Measurements from ENCODE around the gene TOP3B.
"Not testable (repeated sequence)": the region's sequence is repeated elsewhere in the genome, so short reads cannot be mapped to it uniquely, and the experiment has no call there.

The TOP3B gene

DNA sequence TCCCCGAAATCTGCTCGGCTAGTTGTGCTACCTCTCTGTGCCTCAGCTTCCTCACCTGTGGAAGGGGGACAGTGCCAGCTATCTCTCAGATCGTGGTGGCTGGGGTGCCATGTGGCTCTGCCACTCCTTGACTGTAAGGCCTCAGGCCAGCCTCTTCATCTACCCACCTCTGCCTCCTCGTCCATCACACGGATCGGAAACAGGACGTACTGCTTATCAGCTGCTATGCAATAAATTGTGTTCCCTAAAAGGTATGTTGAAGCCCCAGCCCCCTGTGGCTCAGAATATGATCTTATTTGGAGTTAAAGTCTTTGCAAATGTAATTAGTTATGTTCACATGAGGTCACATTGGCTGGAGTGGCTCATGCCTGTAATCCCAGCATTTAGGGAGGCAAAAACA is 37.7 kb downstream of the TOP3B start:
- no peak for DNase-seq (ENCODE audit: low spot score)

DNA sequence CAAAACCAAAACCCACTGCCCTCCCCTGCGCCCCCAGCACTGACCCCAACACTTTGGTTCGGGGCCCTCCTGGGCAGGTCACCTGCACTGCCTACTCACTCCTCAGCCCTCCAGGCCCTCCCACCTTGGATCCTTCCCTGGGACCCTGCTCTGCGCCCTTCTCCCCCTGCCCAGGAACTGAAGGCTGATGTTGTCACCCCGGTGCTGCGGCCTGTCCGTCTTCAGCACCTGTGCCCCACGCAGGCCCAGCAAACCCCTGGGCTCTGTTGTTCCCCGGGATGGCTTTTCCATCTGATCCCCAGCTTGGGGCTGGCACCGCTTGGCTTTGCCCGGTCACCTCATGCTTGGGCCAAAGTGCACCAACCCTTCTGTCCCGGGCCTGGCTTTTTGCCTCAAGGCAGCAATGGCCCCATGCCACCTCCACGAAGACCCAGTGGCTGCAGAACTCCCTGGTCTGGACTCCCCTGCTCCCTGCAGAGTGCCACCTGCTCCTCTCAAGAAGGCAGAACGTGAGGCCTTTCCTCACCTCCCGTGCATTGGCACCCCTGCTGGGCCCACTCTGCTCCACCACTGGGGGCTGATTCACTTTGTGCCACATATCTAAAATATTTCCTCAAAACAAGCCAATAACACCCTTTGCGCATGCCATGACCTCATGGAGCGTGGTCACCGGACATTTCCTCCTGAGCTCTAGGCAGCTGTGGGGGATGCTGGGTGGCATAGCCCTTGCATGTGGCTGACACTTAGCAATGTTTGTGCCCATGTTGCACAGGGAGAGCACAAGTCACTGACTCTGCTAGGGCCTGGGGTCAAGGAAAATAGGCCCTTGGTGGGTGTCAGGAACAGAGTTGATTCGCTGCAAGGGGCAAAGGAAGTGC is 38.8 kb downstream of the TOP3B start:
- peak; percentile 30 for DNase-seq (ENCODE audit: low spot score)

DNA sequence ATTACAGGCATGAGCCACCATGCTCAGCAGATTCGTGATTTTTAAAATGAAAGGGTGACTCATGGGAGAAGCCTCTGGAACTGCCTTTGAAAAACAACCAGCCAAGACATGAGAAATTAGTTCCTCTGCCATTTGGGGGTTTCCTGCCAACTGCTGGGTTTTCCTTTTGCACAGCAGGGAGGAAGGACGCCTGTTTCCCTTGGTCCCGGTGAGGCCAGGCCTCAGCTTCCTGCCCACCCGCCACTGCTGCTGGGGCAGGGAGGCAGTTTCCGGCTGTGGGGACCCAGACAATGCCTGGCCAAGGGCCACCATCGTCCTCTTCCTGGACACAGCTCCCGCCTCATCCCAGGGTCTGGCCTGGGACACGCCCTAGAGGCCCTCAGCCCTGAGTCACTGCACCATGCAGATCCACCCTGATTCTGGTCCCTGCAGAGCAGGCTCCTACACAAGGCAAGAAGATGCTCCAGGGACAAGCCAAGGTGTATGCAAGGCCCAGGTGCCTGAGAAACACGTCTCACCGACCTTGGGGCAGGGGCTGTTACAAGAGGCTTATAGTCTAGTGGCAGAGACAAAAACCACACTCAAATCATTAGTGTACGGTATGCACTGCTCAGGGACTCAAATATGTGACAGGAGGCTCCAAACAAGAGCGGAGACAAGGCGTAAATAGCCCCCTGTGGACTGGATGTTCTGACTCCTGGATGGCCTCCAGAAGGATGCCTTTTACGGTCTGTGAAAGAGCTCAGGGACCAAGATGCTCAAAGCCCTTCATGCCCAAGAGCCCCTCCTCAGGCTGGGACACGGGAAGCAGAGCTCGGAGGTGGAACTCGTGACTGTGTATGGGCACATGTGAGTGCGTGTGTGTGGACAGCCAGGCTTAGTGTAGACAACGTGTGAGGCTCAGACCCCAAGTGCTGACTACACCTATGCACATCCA is 39.9 kb downstream of the TOP3B start:
- peak; percentile 98 for DNase-seq (ENCODE audit: low spot score)

DNA sequence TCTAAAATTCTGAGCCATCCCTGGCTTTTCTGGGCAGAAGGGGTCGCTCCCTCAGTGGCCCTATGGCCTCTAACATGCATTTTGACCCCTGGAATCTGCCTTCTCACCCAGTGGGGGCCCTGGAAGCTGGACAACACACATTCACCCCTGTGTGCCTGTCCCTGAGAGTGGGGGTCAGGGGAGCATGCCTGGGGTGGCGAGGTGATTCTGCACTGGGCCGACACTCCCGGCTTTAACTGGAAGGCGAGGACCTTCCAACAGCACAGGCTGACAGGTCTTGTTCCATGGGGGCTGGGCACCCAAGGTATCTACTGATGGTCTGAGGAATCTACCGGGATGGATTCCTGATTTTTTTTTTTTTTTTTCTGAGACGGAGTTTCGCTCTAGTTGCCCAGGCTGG is 40.7 kb downstream of the TOP3B start:
- DNase-seq (ENCODE audit: low spot score): no peak

DNA sequence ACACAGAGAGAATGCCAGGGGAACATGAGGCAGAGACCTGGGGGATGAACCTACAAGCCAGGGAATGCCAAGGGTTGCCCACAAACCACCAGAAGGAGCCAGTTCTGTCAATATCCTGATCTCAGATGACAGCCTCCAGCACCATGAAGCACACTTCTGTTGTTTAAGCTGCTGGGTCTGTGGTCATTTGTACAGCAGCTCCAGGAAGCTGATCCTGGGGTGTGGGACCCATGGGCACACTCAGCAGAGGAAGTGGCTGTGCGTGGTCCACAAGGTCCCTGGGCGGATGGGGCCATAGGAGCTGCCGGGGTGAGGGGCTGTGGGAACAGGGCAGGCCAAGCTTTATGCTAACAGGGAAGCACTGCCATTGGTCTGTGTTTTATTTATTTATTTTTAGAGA is 42.1 kb downstream of the TOP3B start:
- DNase-seq (ENCODE audit: low spot score): no peak

DNA sequence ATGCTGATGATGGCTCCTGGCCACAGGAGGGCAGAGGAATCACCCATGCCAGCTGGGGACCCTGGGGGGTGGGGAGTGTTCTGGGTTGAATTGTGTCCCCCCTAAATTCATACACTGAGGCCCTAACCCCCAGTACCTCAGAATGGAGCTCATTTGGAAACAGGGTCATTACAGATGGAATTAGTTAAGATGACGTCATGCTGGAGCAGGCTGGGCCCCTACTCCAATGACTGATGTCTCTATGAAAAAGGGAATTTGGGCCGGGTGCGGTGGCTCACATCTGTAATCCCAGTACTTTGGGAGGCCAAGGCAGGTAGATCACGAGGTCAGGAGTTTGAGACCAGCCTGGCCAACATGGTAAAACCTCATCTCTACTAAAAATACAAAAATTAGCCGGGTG is 42.7 kb downstream of the TOP3B start:
- not testable (repeated sequence) for DNase-seq (ENCODE audit: low spot score)

DNA sequence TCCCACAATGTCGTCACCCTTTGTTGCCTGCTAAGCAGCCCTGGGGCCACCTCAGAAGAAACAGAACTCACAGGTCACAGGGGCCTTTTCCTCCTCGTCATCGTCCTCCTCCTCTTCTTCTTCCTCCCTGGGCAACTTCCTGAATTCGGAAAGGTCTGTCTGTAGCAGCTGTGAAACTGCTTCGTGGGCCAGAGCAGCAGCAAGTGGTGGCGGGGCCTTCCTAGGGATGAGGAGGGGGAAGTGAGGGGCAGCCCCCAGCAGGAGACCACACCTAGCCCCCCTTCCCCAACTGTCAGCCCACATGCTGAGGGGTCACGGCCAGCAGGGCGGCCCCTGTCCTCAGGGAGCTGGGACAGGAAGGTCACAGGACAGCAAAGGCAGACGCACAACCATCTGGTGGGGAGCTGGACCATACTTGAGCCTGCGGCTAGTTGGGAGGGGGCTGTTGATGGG is 43.1 kb downstream of the TOP3B start:
- DNase-seq (ENCODE audit: low spot score): no peak

DNA sequence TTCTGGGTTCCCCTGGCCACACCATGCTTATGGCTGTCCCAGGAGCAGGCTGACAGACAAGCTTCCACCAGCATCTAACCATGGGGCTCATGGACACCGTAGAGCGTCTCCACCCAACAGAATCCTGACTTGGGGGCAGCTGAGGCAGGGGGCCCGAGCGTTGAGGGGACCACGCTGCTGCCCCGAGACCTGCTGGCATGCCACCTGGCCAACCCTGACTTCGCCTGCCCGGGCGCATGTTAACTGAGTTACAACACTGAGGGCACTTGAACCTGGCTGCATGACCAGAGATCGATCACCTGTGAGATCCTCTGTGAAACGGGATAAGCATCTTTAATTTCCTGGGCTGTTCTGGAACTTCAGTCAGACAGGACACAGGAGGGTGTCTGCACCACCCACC is 43.7 kb downstream of the TOP3B start:
- no peak for DNase-seq (ENCODE audit: low spot score)

DNA sequence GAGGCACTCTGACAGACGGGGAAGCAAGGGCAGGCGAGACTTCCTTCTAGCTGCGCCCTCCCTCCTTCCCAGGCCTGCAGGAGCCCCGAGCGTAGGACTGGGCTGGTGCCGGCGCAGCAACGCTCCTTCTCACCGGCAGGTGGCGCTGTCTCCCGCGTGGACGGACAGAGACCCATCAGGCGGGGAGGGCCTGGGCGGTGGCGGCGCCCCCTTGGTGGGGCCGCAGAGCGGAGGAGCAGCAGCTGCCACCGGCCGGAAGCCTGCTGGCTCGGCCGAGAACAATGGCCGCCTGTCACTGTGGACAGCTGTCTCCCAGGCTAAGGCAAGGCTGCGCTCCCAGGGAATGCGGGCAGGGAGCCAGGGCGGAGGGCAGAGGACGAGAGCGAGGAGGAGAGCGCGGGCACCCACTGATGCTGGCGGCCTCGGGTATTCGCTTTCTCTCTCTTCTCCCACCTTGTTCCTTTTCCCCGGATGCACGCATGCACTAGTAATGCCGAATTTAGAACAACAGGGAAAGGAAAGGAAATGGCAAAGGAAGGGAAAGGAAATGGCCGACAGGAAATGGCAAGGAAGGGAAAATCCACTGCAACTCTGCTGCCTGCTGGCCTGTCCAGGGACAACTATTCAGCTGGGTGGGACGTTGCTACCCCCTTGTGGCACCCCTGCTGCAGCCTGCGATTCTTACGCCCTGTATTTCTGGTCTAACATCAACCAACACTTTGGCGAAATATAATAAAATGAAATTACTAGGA is 44.3 kb downstream of the TOP3B start:
- peak; percentile 96 for DNase-seq (ENCODE audit: low spot score)

DNA sequence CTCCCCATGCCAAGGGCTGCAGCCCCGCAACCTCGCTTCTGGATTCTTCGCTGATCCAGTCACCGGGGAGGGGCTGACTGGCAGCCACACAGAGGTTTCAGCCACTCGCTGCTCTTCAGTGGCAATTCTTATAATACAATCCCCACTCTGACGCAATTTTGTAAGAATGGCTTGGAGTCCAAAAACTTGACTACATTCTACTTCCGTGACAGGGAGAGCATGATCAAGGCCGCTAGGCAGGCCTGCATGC is 44.8 kb downstream of the TOP3B start:
- no peak for DNase-seq (ENCODE audit: low spot score)

DNA sequence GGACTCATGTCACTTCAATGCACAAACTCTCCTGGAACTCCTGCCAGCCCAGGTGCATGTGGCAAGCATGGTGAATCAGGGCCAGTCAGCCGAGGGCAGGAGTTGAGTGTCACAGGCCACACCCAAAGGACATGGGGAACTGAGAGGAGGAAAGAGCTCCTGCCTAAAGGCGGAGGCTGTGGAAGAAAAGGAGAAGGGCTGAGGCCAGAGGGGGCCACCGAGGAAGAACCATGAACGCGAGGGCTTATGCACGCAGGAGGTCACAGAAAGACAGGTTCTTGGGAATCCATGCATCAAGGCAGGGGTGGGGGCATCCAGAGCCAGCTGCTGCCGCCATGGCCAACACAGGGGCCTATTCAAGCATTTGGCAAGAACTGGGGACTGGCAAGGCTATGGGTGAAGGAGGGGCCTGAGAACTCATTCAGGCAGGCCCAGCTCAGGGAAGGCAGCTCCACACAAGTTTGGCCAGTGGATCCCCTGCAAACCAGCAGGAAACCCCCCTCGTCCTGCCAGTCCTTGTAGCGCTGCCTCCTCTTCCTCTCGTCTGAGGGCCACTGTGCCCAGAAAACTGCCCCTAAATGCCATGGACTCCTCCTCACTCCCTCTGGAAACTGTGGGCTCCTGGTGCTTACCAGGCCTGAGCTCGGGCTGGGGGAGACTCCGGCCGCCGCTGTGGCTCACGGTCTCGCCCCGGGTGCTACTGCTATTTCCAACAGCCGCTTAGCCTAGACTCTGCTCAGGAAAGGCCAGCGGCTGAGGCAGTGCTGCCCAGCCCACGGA is 45.4 kb downstream of the TOP3B start:
- DNase-seq (ENCODE audit: low spot score): no peak

DNA sequence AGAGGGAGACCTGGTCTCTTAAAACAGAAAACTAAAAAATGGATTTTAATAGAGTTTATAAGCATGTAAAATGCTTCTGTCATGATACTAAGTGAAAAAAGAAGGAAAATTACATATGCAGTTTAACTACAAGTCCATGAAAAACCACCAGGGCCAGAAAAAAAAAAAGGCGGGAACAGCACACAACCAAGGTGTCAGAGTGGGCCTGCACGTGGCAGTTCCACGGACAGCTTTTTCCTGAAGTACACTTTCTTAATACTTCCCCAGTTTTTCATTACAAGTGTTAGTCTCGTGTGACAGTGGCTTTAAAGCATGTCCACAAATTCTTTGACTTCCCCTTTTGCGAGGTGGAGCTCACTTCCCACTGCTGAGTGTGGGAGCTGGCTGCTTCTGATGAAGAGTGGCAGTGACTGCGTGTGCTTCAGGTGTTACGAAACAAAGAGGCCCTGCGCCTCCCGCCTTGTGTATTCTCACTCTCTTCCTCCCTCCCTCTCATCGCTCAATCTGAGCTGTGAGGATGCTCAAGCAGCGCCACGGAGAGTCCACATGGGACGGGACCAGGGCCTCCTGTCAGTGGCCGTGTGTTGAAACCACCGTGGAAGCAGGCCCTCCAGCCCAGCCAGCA is 46.3 kb downstream of the TOP3B start:
- no peak for DNase-seq (ENCODE audit: low spot score)

DNA sequence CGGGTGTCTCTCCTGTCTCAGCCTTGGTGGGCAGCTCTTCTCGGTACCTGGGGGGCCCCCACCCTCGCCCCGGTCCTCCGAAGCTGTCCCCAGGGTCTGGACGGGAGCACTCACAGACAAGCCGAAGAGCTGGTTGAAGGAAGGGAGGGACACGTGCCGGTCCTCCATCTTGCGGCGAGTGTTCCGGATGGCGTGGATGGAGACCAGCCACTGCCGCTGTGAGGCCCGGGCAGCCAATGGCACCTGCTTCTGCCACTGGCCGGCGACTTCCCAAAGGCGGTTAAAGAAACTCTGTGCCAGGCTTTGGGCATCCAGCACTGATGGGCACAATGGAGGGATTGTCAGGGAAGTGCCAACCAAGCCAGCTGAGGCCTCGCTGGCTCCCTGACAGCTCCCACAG is 48.7 kb downstream of the TOP3B start:
- no peak for DNase-seq (ENCODE audit: low spot score)

DNA sequence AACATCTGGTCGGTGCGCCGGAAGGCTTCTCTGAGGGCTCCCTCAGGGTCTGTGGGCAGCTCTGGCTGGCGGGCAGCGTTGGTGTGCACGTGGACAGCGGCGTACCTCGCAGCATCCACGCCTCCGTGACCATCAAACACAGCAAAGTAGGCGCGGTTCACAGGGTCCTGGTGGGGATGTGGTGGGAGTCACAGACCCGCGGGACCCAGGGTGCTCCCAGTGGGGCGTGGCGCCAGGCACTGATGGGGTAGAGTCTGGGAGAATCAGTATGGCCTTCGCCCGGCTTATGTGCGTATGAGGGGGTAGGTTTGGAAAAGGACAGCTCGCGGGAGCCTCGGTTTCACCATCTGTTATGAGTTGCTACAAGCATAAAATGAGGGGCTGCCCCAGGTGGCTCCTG is 49.2 kb downstream of the TOP3B start:
- no peak for DNase-seq (ENCODE audit: low spot score)

DNA sequence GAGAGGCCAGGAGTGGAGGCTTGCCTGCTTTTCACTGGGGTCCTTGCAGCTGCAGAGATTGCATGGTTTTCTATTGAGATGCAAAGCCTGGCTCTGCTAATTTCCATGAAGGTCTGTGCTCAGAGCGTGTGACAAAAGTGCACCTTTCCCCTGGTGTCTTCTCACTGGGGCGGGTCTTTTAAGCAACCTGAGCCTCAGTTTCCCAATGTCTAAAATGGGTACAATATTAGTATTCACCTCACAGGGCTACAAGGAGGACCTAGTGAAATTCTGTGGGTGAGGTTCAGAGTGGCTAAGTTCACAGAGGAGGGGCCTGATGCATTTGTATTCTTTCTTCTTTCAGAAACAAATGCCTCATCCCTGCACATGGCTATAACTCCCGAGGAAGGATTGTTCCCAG is 50.2 kb downstream of the TOP3B start:
- DNase-seq (ENCODE audit: low spot score): no peak

DNA sequence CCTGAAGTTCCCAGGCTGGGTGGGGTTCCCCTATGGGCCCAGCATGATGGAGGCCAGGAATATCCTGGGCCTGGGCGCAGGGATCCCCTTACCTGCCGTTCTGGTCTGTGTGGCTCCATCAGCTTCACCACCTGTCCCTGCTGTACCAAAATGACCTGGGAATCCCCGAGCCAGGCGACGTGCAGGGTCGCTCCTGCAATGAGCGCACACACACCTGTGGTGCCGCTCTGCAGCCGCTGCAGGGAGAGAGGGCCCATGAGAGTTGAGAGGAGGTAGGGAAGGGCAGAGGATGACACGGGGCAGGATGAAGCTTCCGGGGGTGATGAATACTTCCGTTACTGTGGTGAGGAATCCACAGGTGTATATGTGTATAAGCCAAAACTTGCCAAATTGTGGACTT is 51.5 kb downstream of the TOP3B start:
- DNase-seq (ENCODE audit: low spot score): no peak

DNA sequence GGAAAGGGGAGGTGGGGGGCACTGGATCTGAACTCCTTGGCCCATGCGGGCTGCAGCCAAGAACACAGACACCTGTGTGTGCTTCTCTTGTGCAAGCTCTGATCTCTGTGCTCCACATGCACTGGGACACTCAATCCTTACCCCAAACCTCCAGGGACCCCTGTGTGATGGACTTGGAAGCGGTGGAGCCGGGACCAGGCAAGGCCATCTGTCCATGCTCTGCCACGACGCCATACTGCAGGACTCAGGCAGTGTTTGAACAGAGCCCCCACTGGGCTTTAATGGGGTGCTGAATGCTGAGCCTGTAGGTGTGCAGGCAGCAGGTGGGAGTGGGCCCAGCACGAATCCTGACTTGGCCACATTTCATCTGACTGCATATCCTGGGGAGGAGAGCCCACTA is 53.3 kb downstream of the TOP3B start:
- DNase-seq (ENCODE audit: low spot score): no peak

DNA sequence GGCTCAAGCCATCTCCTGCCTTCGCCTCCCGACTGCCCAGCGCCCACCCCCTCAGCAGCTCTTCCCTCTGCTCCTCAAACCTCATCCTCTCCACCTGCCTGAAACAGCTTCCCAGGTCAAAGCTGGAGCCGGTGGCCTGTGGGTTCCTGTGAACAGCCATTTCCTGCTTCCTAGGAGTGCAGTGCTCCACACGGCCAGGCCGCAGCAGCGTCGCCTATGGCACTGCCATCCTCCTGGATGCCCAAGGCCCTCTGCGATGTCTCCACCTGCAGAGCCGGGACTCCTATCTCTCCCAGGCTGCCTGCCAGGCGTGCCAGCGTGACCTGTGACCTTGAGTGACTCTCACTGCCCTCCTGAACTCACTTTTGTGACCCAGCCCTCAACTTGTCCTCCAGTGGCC is 54.5 kb downstream of the TOP3B start:
- DNase-seq (ENCODE audit: low spot score): no peak

DNA sequence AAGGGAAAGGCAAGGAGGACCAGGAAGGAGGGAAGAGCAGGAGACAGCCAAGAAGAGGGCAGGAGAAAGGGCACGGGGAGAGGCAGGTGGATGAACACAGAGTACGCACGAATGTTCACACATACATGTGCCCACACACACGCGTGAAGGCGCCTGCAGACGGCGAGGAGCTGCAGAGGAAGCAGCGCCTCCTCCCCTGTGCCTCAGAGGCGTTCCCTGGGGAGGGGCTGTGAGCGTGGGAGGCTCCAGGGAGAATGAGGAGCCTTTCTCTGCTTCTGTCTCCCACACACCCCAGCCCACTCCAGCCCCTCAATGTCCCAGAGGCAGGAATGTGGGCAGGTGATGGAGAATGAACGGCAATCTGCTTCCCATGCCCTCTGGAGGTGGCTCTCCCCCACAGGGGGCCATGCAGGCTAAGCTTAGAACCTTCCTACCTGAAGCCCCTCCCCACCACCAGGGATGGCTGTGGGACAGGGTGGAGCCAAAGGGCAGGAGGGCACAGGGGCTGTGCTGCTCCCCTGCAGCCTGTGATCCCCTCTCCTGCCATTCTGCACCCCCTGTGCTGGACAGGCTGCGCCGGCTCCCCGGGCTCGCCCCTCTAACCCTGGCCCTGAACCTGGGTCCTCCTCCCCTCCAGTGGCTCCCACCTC is 55.3 kb downstream of the TOP3B start:
- DNase-seq (ENCODE audit: low spot score): no peak

DNA sequence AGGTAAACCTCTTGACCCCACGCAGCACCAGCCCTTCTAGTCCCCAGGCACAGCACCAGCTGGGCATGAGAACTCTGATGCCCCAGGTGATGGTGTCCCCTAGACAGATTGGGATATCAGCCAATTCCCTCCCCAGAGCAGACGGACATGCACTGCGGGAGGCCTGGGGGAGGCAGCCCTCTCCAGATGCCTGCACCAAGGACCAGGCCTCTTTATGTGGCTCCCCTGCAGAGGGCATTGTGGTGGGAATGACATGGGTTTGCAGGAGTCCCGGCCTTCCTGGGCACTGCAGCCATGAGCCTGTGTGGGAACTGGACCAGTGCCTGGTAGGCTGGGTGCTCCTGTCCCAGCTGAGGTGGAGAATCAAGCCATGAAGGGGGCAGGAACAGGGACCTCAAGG is 55.9 kb downstream of the TOP3B start:
- DNase-seq (ENCODE audit: low spot score): no peak

DNA sequence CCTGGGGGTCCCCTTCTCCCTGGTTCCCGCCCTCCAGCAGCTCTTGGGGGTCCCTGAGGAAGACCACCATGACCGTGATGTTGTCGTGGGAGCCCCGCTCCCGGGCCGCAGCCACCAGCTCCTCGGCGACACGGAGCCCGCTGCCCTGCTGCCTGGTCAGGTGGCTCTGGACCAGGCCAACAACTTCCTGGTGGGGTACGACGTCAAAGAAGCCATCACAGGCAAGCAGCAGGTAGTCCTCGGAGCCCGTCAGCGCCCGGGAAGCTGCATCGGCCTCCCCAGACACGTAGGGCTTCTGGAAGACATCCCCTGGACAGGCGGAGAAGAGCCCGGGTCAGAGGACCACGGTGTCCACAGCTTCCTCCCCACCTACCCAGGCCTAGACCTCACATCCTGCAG is 59.4 kb downstream of the TOP3B start:
- no peak for DNase-seq (ENCODE audit: low spot score)

All from kidney capillary endothelial cell (primary cell).